NB4 (cell line): Measurements from ENCODE around the gene SLC26A9.

ENCODE experiments used
- CTCF ChIP-seq: IDR thresholded peaks from one replicate; pipeline ENCODE4 v1.5.1; 2012; ENCODE audit warnings: low read depth, low read length
- MYC ChIP-seq: IDR thresholded peaks from 2 replicates; pipeline ENCODE4 v1.6.1; 2011; ENCODE audit warnings: low read depth, low read length
- POLR2A ChIP-seq: IDR thresholded peaks from 2 replicates; pipeline ENCODE4 v1.6.1; 2011; ENCODE audit warnings: mild to moderate bottlenecking; ENCODE audit not compliant: insufficient read length; ENCODE audit errors: extremely low read depth

- TF ChIP-seq CTCF: no peak
- TF ChIP-seq POLR2A: no peak
- TF ChIP-seq MYC: no peak
Measured at GRCh38 chr1:205981257-205981656, 38.0 kb upstream of the SLC26A9 start.
